NCI-H1694 (cell line): ENCODE results near the gene GALNT10.
A peak's percentile ranks its signal among the peaks of the same experiment; 100 is the strongest.

Experiments used
- DNase-seq: peaks from one replicate; lab custom pipeline; 2025; lab: John Stamatoyannopoulos, UW

Gene GALNT10

GRCh38 chr5:154406826-154407225, 216.3 kb downstream of the GALNT10 start:
- DNase-seq: no peak

- DNase-seq: no peak
Measured at GRCh38 chr5:154408811-154409210, 218.3 kb downstream of the GALNT10 start.

- DNase-seq: no peak
Measured at GRCh38 chr5:154409230-154409840, 218.8 kb downstream of the GALNT10 start.

- no peak for DNase-seq
Measured at GRCh38 chr5:154410008-154410407, 219.5 kb downstream of the GALNT10 start.

GRCh38 chr5:154410786-154411185, 220.3 kb downstream of the GALNT10 start:
- DNase-seq: no peak

GRCh38 chr5:154411338-154411737, 220.8 kb downstream of the GALNT10 start:
- DNase-seq: no peak

- no peak for DNase-seq
Measured at GRCh38 chr5:154412316-154412715, 221.8 kb downstream of the GALNT10 start.

- DNase-seq: no peak
Measured at GRCh38 chr5:154412925-154413324, 222.4 kb downstream of the GALNT10 start.

- DNase-seq: no peak
Measured at GRCh38 chr5:154415114-154415513, 224.6 kb downstream of the GALNT10 start.

GRCh38 chr5:154418344-154418820, 227.8 kb downstream of the GALNT10 start:
- DNase-seq: no peak

- no peak for DNase-seq
Measured at GRCh38 chr5:154419236-154419635, 228.7 kb downstream of the GALNT10 start.

GRCh38 chr5:154421868-154422267, 231.3 kb downstream of the GALNT10 start:
- peak; percentile 25 for DNase-seq

GRCh38 chr5:154422298-154422697, 231.8 kb downstream of the GALNT10 start:
- no peak for DNase-seq

- no peak for DNase-seq
Measured at GRCh38 chr5:154428208-154428607, 237.7 kb downstream of the GALNT10 start.

GRCh38 chr5:154429341-154429740, 238.8 kb downstream of the GALNT10 start:
- DNase-seq: no peak

GRCh38 chr5:154430466-154430865, 239.9 kb downstream of the GALNT10 start:
- no peak for DNase-seq

GRCh38 chr5:154430961-154431630, 240.6 kb downstream of the GALNT10 start:
- DNase-seq: no peak

- DNase-seq: no peak
Measured at GRCh38 chr5:154435226-154435625, 244.7 kb downstream of the GALNT10 start.

- DNase-seq: no peak
Measured at GRCh38 chr5:154437281-154437965, 246.9 kb downstream of the GALNT10 start.

GRCh38 chr5:154440540-154440939, 250.0 kb downstream of the GALNT10 start:
- DNase-seq: no peak

- no peak for DNase-seq
Measured at GRCh38 chr5:154442801-154443200, 252.3 kb downstream of the GALNT10 start.

- no peak for DNase-seq
Measured at GRCh38 chr5:154444556-154445421, 254.3 kb downstream of the GALNT10 start.
